SK-MEL-5 (cell line): Measurements from ENCODE around the gene CYP4F12. TPM values are rescaled to one million over a fixed set of nuclear protein-coding genes. Genes with fewer than 3 reads are reported as not detected.

Experiments
- DNase-seq: peaks from one replicate; pipeline ENCODE4 v3.0.0-alpha.2; 2016; ENCODE audit warnings: low read depth, low spot score
- in situ Hi-C: cut with HindIII; loops from 2 replicates; pipeline ENCODE4 v1.10.0; 2016; ENCODE audit warnings: low sequenced_read_pairs, high pct_unique_total_duplicates, low pct_unique_long_range_greater_than_20kb
- polyA plus RNA-seq, 2 experiments: library from polyadenylated mRNA; depleted of rRNA; stranded (reverse); fragments of >200 nt; gene quantifications; 2 replicates each; pipeline ENCODE4 v1.2.3, GENCODE V29; 2015
- total RNA-seq: library from RNA; depleted of rRNA; stranded (reverse); fragments of >200 nt; shearing (Covaris generic); gene quantifications from 2 replicates; pipeline ENCODE4 v1.2.3, GENCODE V29; 2014; rRNA removed

The CYP4F12 gene
- total RNA-seq = not detected in 2 replicates
- polyA plus RNA-seq (2015; cell fraction: cytosol; rRNA removed) = not detected in 2 replicates
- polyA plus RNA-seq (2015; cell fraction: nucleus; rRNA removed) = 0.26 TPM in 1 of 2 replicates, not detected in the other

GRCh38 chr19:15672580-15673175, at the start of gene CYP4F12:
Gene CYP4F12, plus strand, starts transcription at chr19:15673087. Its CDS starts 443 bp downstream, at chr19:15673530.
- in situ Hi-C loops = no loop called here
- DNase-seq = peak; percentile 1

- in situ Hi-C loops = no loop called here
- DNase-seq = no peak
Observed at GRCh38 chr19:15623711-15624318, 49.1 kb upstream of the CYP4F12 start.

- no peak for DNase-seq
- in situ Hi-C loops = no loop called here
Observed at GRCh38 chr19:15628236-15629002, 44.5 kb upstream of the CYP4F12 start.

GRCh38 chr19:15629003-15629880, 43.6 kb upstream of the CYP4F12 start:
- DNase-seq = peak; percentile 68
- in situ Hi-C loops = no loop called here

GRCh38 chr19:15631817-15632216, 41.1 kb upstream of the CYP4F12 start:
- peak; percentile 43 for DNase-seq
- in situ Hi-C loops = no loop called here

GRCh38 chr19:15633082-15633835, 39.6 kb upstream of the CYP4F12 start:
- no peak for DNase-seq
- in situ Hi-C loops = no loop called here

- DNase-seq = no peak
Observed at GRCh38 chr19:15634105-15634504, 38.8 kb upstream of the CYP4F12 start.

GRCh38 chr19:15635016-15635805, 37.7 kb upstream of the CYP4F12 start:
- no peak for DNase-seq
- in situ Hi-C loops = no loop called here

More at GRCh38 chr19:15634105-15634504, 38.8 kb upstream of the CYP4F12 start:
- in situ Hi-C loops = no loop called here

GRCh38 chr19:15636026-15636425, 36.9 kb upstream of the CYP4F12 start:
- DNase-seq = no peak
- in situ Hi-C loops = no loop called here

GRCh38 chr19:15639596-15639995, 33.3 kb upstream of the CYP4F12 start:
- DNase-seq = no peak
- in situ Hi-C loops = no loop called here

GRCh38 chr19:15640294-15640903, 32.5 kb upstream of the CYP4F12 start, which contains the start of gene CYP4F3:
Gene CYP4F3, plus strand, starts transcription at chr19:15640897. Its CDS starts 519 bp downstream, at chr19:15641416.
- in situ Hi-C loops = no loop called here
- no peak for DNase-seq

- no peak for DNase-seq
- in situ Hi-C loops = no loop called here
Observed at GRCh38 chr19:15640904-15641597, 31.8 kb upstream of the CYP4F12 start.

- in situ Hi-C loops = no loop called here
Observed at GRCh38 chr19:15641901-15642491, 30.9 kb upstream of the CYP4F12 start.

GRCh38 chr19:15642807-15643206, 30.1 kb upstream of the CYP4F12 start:
- in situ Hi-C loops = no loop called here
- no peak for DNase-seq

More at GRCh38 chr19:15641901-15642491, 30.9 kb upstream of the CYP4F12 start:
- DNase-seq = no peak

- DNase-seq = no peak
- in situ Hi-C loops = no loop called here
Observed at GRCh38 chr19:15643387-15643786, 29.5 kb upstream of the CYP4F12 start.
